ENCODE data around the gene KCTD8.

KCTD8 gene

GRCh38 chr4:44448521-44449461 is at the start of gene KCTD8:
Gene KCTD8 (minus strand): TSS chr4:44448809.
- Histone ChIP-seq H3K79me2 (ENCODE audit: insufficient read depth, low read length) (no peaks in the 10 kb centered on the region), H3K4me3 (ENCODE audit: low read depth in 1 of 2, low read length in 2 of 2) (no peak within 1 kb of the TSS), H3K4me1 (ENCODE audit: insufficient read depth, low read length) (no peaks in the 10 kb centered on the region), H3K36me3 (ENCODE audit: insufficient read depth, low read length) (no peaks in the 10 kb centered on the region), H3K4me2 (ENCODE audit: insufficient read depth, low read length) (no peak within 1 kb of the TSS), H3K9me3 (ENCODE audit: insufficient read depth, low read length, severe bottlenecking) (no peaks in the 10 kb centered on the region), H3K9ac (ENCODE audit: low read depth, low read length) (no peak within 1 kb of the TSS), H4K20me1 (ENCODE audit: insufficient read depth, low read length) (no peaks in the 10 kb centered on the region), H2AFZ (ENCODE audit: low read depth, low read length) (no peak within 1 kb of the TSS), H3K27me3 (ENCODE audit: insufficient read depth, low read length, poor library complexity) (no peaks in the 10 kb centered on the region), H3K27ac (ENCODE audit: low read length) (no peak within 1 kb of the TSS)
- peak; percentile 29 for DNase-seq
- ATAC-seq (ENCODE audit: insufficient read depth, low read depth), result peak; percentile 66; the same call in 2 of the 3 replicates
- no peak for TF ChIP-seq EZH2 (IDR thresholded peaks at IDR 0.05; ENCODE audit: borderline replicate concordance, low read depth, low read length, severe bottlenecking)
- TF ChIP-seq CTCF (IDR thresholded peaks at IDR 0.05; ENCODE audit: borderline replicate concordance, extremely low read depth, low read length, poor library complexity, severe bottlenecking), result peak; percentile 40

DNA sequence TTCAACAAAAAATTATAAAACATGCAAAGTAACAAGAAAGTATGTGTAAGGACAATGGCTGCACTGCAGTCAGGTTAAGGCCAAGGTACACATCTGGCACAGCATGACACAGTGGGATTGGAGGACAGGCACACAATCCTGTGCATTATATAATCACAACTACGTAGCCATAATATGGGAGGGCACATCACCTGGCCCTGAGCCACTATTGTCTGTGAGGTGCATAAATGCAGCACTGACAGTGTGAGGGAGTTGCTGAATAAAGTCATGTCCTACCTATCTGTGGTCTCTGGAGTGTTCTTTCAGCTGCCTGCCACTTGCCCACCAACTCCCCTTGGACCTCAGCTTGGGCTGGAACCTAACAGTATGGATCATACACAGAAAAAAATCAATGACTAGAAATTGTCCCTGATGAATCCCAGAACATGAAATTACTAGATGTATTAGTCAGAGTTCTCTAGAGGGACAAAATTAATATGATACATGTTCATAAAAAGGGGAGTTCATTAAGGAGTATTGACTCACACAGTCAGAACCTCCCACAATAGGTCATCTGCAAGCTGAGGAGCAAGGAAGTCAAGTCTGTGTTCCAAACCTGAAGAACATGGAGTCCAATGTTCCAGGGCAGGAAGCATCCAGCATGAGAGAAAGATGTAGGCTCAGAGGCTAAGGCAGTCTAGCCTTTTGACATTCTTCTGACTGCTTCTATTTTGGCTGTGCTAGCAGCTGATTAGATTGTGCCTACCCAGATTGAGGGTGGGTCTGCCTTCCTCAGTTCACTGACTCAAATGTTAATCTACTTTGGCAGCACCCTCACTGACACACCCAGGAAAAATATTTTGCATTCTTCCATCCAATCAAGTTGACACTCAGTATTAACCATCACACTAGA is 46.4 kb upstream of the KCTD8 start:
- Histone ChIP-seq H3K79me2 (ENCODE audit: insufficient read depth, low read length) (no peaks in the 10 kb centered on the region), H3K27ac (ENCODE audit: low read length) (no peak overlapping the region), H3K4me1 (ENCODE audit: insufficient read depth, low read length) (no peaks in the 10 kb centered on the region), H3K4me3 (ENCODE audit: low read depth in 1 of 2, low read length in 2 of 2) (no peak overlapping the region), H3K27me3 (ENCODE audit: insufficient read depth, low read length, poor library complexity) (no peaks in the 10 kb centered on the region), H3K4me2 (ENCODE audit: insufficient read depth, low read length) (no peak overlapping the region), H3K36me3 (ENCODE audit: insufficient read depth, low read length) (no peaks in the 10 kb centered on the region), H3K9ac (ENCODE audit: low read depth, low read length) (no peak overlapping the region), H3K9me3 (ENCODE audit: insufficient read depth, low read length, severe bottlenecking) (no peaks in the 10 kb centered on the region), H4K20me1 (ENCODE audit: insufficient read depth, low read length) (no peaks in the 10 kb centered on the region), H2AFZ (ENCODE audit: low read depth, low read length) (no peak overlapping the region)
- ATAC-seq (ENCODE audit: insufficient read depth, low read depth) (no peak), DNase-seq (no peak)
- TF ChIP-seq EZH2 (IDR thresholded peaks at IDR 0.05; ENCODE audit: borderline replicate concordance, low read depth, low read length, severe bottlenecking) (no peak), CTCF (IDR thresholded peaks at IDR 0.05; ENCODE audit: borderline replicate concordance, extremely low read depth, low read length, poor library complexity, severe bottlenecking) (no peak)

DNA sequence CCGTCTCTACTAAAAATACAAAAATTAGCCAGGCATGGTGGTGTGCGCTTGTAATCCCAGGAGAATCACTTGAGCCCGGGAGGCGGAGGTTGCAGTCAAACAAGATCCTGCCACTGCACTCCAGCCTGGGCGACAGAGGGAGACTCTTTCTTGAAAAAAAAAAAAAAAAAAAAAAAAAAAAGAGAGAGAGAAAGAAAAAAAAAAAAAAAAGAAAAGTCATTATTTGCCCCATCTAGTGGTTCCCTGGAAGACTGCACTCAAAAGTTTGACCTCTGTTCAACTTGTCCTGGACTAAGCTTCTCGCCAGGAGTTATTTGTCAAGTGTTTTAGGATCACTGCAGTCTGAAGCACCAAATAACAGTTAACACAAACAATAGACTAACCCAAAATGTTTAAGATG is 45.3 kb upstream of the KCTD8 start:
- H2AFZ ChIP-seq (ENCODE audit: low read depth, low read length), result no peak overlapping the region
- H4K20me1 ChIP-seq (ENCODE audit: insufficient read depth, low read length), result no peaks in the 10 kb centered on the region
- no peak for ATAC-seq (ENCODE audit: insufficient read depth, low read depth)
- H3K4me3 ChIP-seq (ENCODE audit: low read depth in 1 of 2, low read length in 2 of 2), result no peak overlapping the region
- H3K4me1 ChIP-seq (ENCODE audit: insufficient read depth, low read length), result no peaks in the 10 kb centered on the region
- no peak overlapping the region for H3K27ac ChIP-seq (ENCODE audit: low read length)
- H3K27me3 ChIP-seq (ENCODE audit: insufficient read depth, low read length, poor library complexity), result no peaks in the 10 kb centered on the region
- H3K9me3 ChIP-seq (ENCODE audit: insufficient read depth, low read length, severe bottlenecking), result no peaks in the 10 kb centered on the region
- peak; percentile 40 for TF ChIP-seq CTCF (IDR thresholded peaks at IDR 0.05; ENCODE audit: borderline replicate concordance, extremely low read depth, low read length, poor library complexity, severe bottlenecking)
- no peak for TF ChIP-seq EZH2 (IDR thresholded peaks at IDR 0.05; ENCODE audit: borderline replicate concordance, low read depth, low read length, severe bottlenecking)
- H3K36me3 ChIP-seq (ENCODE audit: insufficient read depth, low read length), result no peaks in the 10 kb centered on the region
- DNase-seq, result no peak
- H3K79me2 ChIP-seq (ENCODE audit: insufficient read depth, low read length), result no peaks in the 10 kb centered on the region
- no peak overlapping the region for H3K9ac ChIP-seq (ENCODE audit: low read depth, low read length)
- H3K4me2 ChIP-seq (ENCODE audit: insufficient read depth, low read length), result no peak overlapping the region
